HepG2 (cell line): ENCODE data around the gene SLC2A4. TPM values are rescaled to one million over a fixed set of nuclear protein-coding genes. Genes with fewer than 3 reads are reported as not detected.

Experiments
- ATF6 ChIP-seq: sonication (generic); formaldehyde crosslinking; conservative IDR thresholded peaks from 2 replicates; pipeline ENCODE4 v1.4.0; 2020; ENCODE audit warnings: missing genetic modification reagents
- BRF2 ChIP-seq: sonication (generic); formaldehyde crosslinking; IDR thresholded peaks from 2 replicates; pipeline ENCODE4 v1.8.1; 2022; ENCODE audit warnings: mild to moderate bottlenecking, missing genetic modification reagents
- CENPT ChIP-seq: sonication (generic); formaldehyde crosslinking; IDR thresholded peaks from 2 replicates; pipeline ENCODE4 v1.8.0; 2022; ENCODE audit warnings: low read depth, mild to moderate bottlenecking, moderate library complexity, missing genetic modification reagents
- DMTF1 ChIP-seq: sonication (generic); formaldehyde crosslinking; IDR thresholded peaks from 2 replicates; pipeline ENCODE4 v1.4.0; 2020; ENCODE audit warnings: mild to moderate bottlenecking, missing genetic modification reagents
- GZF1 ChIP-seq: sonication (generic); formaldehyde crosslinking; IDR thresholded peaks from 2 replicates; pipeline ENCODE4 v1.5.1; 2020; ENCODE audit warnings: mild to moderate bottlenecking, missing genetic modification reagents
- HMGXB3 ChIP-seq: sonication (generic); formaldehyde crosslinking; IDR thresholded peaks from 2 replicates; pipeline ENCODE4 v1.4.0; 2020; ENCODE audit warnings: missing genetic modification reagents, borderline replicate concordance
- NRL ChIP-seq: sonication (generic); formaldehyde crosslinking; IDR thresholded peaks from 2 replicates; pipeline ENCODE4 v1.5.0; 2020; ENCODE audit warnings: missing genetic modification reagents, mild to moderate bottlenecking, moderate library complexity, borderline replicate concordance
- REXO4 ChIP-seq: sonication (generic); formaldehyde crosslinking; IDR thresholded peaks from 2 replicates; pipeline ENCODE4 v1.8.0; 2022; ENCODE audit warnings: missing genetic modification reagents, mild to moderate bottlenecking, borderline replicate concordance
- RXRA ChIP-seq: sonication (generic); formaldehyde crosslinking; IDR thresholded peaks from 2 replicates; pipeline ENCODE4 v1.5.1; 2020; ENCODE audit warnings: missing genetic modification reagents
- SIX4 ChIP-seq: sonication (generic); formaldehyde crosslinking; IDR thresholded peaks from 2 replicates; pipeline ENCODE4 v1.4.0; 2020; ENCODE audit warnings: missing genetic modification reagents
- SNRNP70 ChIP-seq: fragments of 200-400 bp; formaldehyde crosslinking; IDR thresholded peaks from 2 replicates; pipeline ENCODE4 v1.6.1; 2017; ENCODE audit warnings: mild to moderate bottlenecking, low read depth, low read length, moderate library complexity
- TOPORS ChIP-seq: sonication (generic); formaldehyde crosslinking; IDR thresholded peaks from 2 replicates; pipeline ENCODE4 v1.8.0; 2023; ENCODE audit warnings: mild to moderate bottlenecking, missing genetic modification reagents
- ZFX ChIP-seq: sonication (generic); formaldehyde crosslinking; IDR thresholded peaks from 2 replicates; pipeline ENCODE4 v1.4.0; 2020; ENCODE audit warnings: mild to moderate bottlenecking, low read depth, missing genetic modification reagents, moderate library complexity
- ZMYM4 ChIP-seq: sonication (generic); formaldehyde crosslinking; IDR thresholded peaks from 2 replicates; pipeline ENCODE4 v1.8.1; 2023; ENCODE audit warnings: mild to moderate bottlenecking, missing genetic modification reagents
- ZNF101 ChIP-seq: sonication (generic); formaldehyde crosslinking; IDR thresholded peaks from 2 replicates; pipeline ENCODE4 v1.4.0; 2020; ENCODE audit warnings: mild to moderate bottlenecking, low read depth, missing genetic modification reagents, borderline replicate concordance
- ZNF225 ChIP-seq: sonication (generic); formaldehyde crosslinking; IDR thresholded peaks from 2 replicates; pipeline ENCODE4 v1.4.0; 2020; ENCODE audit warnings: mild to moderate bottlenecking, missing genetic modification reagents
- ZNF724P ChIP-seq: sonication (generic); formaldehyde crosslinking; IDR thresholded peaks from 2 replicates; pipeline ENCODE4 v1.8.0; 2022; ENCODE audit warnings: missing genetic modification reagents, borderline replicate concordance
- ZNF883 ChIP-seq: sonication (generic); formaldehyde crosslinking; IDR thresholded peaks from 2 replicates; pipeline ENCODE4 v1.5.1; 2020; ENCODE audit warnings: mild to moderate bottlenecking, missing genetic modification reagents; ENCODE audit errors: not compliant biosample characterization
- polyA plus RNA-seq, 8 experiments: library from polyadenylated mRNA; depleted of rRNA in 3 of 8; stranded (reverse) in 7 of 8; unstranded in 1 of 8; fragments of >200 nt; fragmentation: Illumina TruSeq in 4 of 8; extraction: Trizol in 4 of 8; gene quantifications; 2 replicates each; pipeline versions ENCODE4 v1.2.1 to v1.2.3, GENCODE V29; 2011 to 2016; ENCODE audit warnings: low read depth in 4 of 8, missing spikeins in 1 of 8, mixed read lengths in 1 of 8; ENCODE audit not compliant: insufficient read depth in 1 of 8
- total RNA-seq, 5 experiments: library from RNA; depleted of rRNA; stranded (reverse); fragments of >200 nt; fragmentation: Illumina TruSeq; extraction: Trizol; gene quantifications; 2 replicates each; pipeline ENCODE4 v1.2.3, GENCODE V29; 2016; ENCODE audit warnings: low read depth in 1 of 5

Gene SLC2A4
- total and polyA plus RNA-seq, 2 of the 13 experiments (the other 11 are each of a cell fraction or from before 2014, with no cell fraction given) = 4.9 to 5.8 TPM

DNA sequence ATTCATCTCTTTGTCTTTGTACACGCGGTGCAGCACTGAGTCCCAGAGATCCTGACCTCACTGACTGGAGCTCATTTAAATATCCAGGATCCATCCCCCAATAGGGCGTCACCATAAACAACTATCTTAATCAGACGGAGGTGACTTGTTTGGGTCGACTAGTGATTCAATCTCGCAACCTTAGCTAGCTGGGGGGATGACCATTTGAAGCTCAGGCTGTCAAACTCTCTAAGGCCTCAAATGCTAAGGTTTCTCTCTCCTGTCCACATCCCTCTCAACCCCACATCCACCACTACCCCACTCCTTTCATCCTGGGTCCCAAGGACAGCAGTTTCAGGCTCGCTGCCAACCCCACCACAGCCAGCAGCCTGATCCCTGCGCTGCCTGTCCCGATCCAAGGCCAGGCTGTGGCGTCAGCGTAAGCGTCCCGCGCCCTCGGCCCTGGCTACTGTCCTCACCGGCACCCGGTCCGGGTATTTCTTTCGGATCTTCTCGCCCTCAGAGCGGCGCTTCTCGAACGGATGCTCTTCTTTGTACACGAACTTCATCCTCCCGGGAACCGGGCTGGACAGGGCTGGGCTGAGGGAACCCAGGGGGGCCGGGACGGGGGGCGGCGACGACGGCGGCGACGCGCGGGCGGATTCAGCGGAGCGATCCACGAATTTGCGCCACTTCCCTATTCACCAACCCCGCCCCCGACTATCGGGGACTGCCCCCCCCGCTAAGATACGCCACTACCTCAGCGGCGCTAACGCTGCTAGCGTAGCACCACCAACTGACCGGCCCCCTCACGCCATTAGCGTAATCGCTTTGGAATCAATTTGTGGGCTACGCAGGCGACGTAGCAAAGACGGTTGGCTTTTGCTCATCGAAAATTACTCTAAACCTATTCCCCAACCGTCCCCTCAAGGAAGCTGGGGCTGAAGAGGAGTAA lies 39.5 kb upstream of the SLC2A4 start, which contains the start of gene GABARAP (continued):
- TF ChIP-seq DMTF1 (CRISPR knock-in tag) (no peak), HMGXB3 (CRISPR knock-in tag) (peak; percentile 18), ZFX (CRISPR knock-in tag) (peak; percentile 75), NRL (peak; percentile 76; the same call in 1 of the 2 replicates), REXO4 (CRISPR knock-in tag) (no peak), BRF2 (CRISPR knock-in tag) (0 out of 2 replicates have a peak, but pooled peaks have one; percentile 15), SIX4 (CRISPR knock-in tag) (no peak), ZNF225 (CRISPR knock-in tag) (peak; percentile 72; the same call in 1 of the 2 replicates), CENPT (CRISPR knock-in tag) (no peak), ZNF101 (CRISPR knock-in tag) (0 out of 2 replicates have a peak, but pooled peaks have one; percentile 10), RXRA (CRISPR knock-in tag) (peak; percentile 48), GZF1 (no peak), ATF6 (CRISPR knock-in tag) (no peak), ZNF724P (CRISPR knock-in tag) (peak; percentile 88; the same call in 1 of the 2 replicates), ZMYM4 (peak; percentile 47), SNRNP70 (peak; percentile 89), ZNF883 (CRISPR knock-in tag) (no peak), TOPORS (CRISPR knock-in tag) (peak; percentile 34)
